HCT116 (cell line): ENCODE measurements around the gene COL12A1. TPM values are rescaled to one million over a fixed set of nuclear protein-coding genes. Genes with fewer than 3 reads are reported as not detected.

Experiments
- ATAC-seq: fragments of 200-7000 bp; cut with Tn5 transposase; 2 replicates; pipeline ENCODE4 v1.9.1; 2020; ENCODE audit warnings: mild to moderate bottlenecking, moderate library complexity
- BruUV-seq: library from RNA; stranded (reverse); fragments of 400-500 nt; replicated peaks from 2 replicates; lab custom pipeline; 2021; lab: Mats Ljungman, UMichigan
- CTCF ChIA-PET: fragments of 300-600 bp; sonication (Branson Sonifier 250); formaldehyde crosslinking; loops from one replicate; lab custom pipeline; 2021; ENCODE audit warnings: antibody characterized with exemption; lab: Charles Lee
- POLR2A ChIA-PET: fragments of 300-600, 350-600 bp; sonication (Branson Sonifier 250); formaldehyde crosslinking; loops from one replicate; lab custom pipeline; 2021; ENCODE audit warnings: antibody characterized with exemption; lab: Charles Lee
- RAD21 ChIA-PET, 2 experiments: fragments of 300-600 bp; sonication (Branson Sonifier 250); formaldehyde crosslinking; loops; one replicate each; lab custom pipeline; 2023; ENCODE audit warnings: low total read pairs in 2 of 2; ENCODE audit not compliant: uncharacterized antibody in 2 of 2, unreplicated experiment in 2 of 2, low non-redundant PET in 1 of 2; lab: Charles Lee
- DNase-seq: peaks from one replicate; pipeline ENCODE4 v3.0.0-alpha.2; 2010; ENCODE audit warnings: low read depth, low spot score
- H2AFZ ChIP-seq: fragments of 200-600 bp; shearing (Covaris generic), sonication (generic); 2 replicates; pipeline ENCODE4 v1.6.1; 2017; ENCODE audit warnings: low read depth, mixed run types, mixed read lengths, antibody characterized with exemption, low read length; ENCODE audit not compliant: poor library complexity, severe bottlenecking
- H3K27ac ChIP-seq: 2 replicates; pipeline ENCODE4 v1.5.1; 2012; ENCODE audit warnings: low read depth, low read length
- H3K27me3 ChIP-seq: fragments of 200-600 bp; sonication (generic); 2 replicates; pipeline ENCODE4 v1.6.1; 2016; ENCODE audit warnings: mixed run types, low read length, mixed read lengths; ENCODE audit not compliant: insufficient read depth
- H3K36me3 ChIP-seq, 2 experiments: fragments of 200-500 bp in 1 of 2; fragments of 200-600 bp in 1 of 2; sonication (Bioruptor generic) in 1 of 2; sonication (generic) in 1 of 2; 2 replicates each; pipeline versions ENCODE4 v1.5.1 to v1.6.1; 2014 to 2016; ENCODE audit warnings: low read length in 2 of 2, inconsistent platforms in 1 of 2, mixed read lengths in 1 of 2, mixed run types in 1 of 2; ENCODE audit not compliant: insufficient read depth in 2 of 2, control insufficient read depth in 1 of 2
- H3K4me1 ChIP-seq, 2 experiments: fragments of 200-600 bp in 1 of 2; sonication (generic) in 1 of 2; 2 replicates each; pipeline versions ENCODE4 v1.5.1 to v1.6.1; 2012 to 2017; ENCODE audit warnings: low read length in 2 of 2, inconsistent platforms in 1 of 2, mild to moderate bottlenecking in 1 of 2, mixed read lengths in 1 of 2, mixed run types in 1 of 2, moderate library complexity in 1 of 2; ENCODE audit not compliant: insufficient read depth in 2 of 2, control insufficient read depth in 1 of 2
- H3K4me2 ChIP-seq: fragments of 200-600 bp; sonication (generic); 2 replicates; pipeline ENCODE4 v1.6.1; 2017; ENCODE audit warnings: mixed run types, low read length, mixed read lengths
- H3K4me3 ChIP-seq, 2 experiments: fragments of 200-600 bp in 1 of 2; sonication (generic) in 1 of 2; replicated peaks in 1 of 2; 2 replicates each; pipeline ENCODE4 v1.5.1; 2011 to 2016; ENCODE audit warnings: low read length in 2 of 2, control low read depth in 1 of 2, low read depth in 1 of 2, mild to moderate bottlenecking in 1 of 2, mixed read lengths in 1 of 2, mixed run types in 1 of 2
- H3K79me2 ChIP-seq: fragments of 200-600 bp; sonication (generic); 2 replicates; pipeline ENCODE4 v1.6.1; 2017; ENCODE audit warnings: mild to moderate bottlenecking, mixed run types, low read length, moderate library complexity, mixed read lengths; ENCODE audit not compliant: insufficient read depth
- H3K9ac ChIP-seq: fragments of 200-600 bp; sonication (generic); 2 replicates; pipeline ENCODE4 v1.6.1; 2016; ENCODE audit warnings: low read length, mixed read lengths
- H3K9me2 ChIP-seq: fragments of 200-600 bp; sonication (generic), shearing (Covaris generic); 2 replicates; pipeline ENCODE4 v1.6.1; 2017; ENCODE audit warnings: mixed run types, mild to moderate bottlenecking, moderate library complexity; ENCODE audit not compliant: insufficient read depth
- H3K9me3 ChIP-seq, 2 experiments: fragments of 200-500 bp in 1 of 2; fragments of 200-600 bp in 1 of 2; sonication (Bioruptor generic) in 1 of 2; sonication (generic) in 1 of 2; 2 replicates each; pipeline ENCODE4 v1.6.1; 2014 to 2017; ENCODE audit warnings: low read length in 2 of 2, mixed read lengths in 2 of 2, inconsistent platforms in 1 of 2, low read depth in 1 of 2, mild to moderate bottlenecking in 1 of 2, mixed run types in 1 of 2, moderate library complexity in 1 of 2; ENCODE audit not compliant: control insufficient read depth in 1 of 2, insufficient read depth in 1 of 2
- H4K20me1 ChIP-seq: fragments of 200-600 bp; sonication (generic), shearing (Covaris generic); 2 replicates; pipeline ENCODE4 v1.6.1; 2017; ENCODE audit warnings: mixed run types, mild to moderate bottlenecking, moderate library complexity; ENCODE audit not compliant: insufficient read depth
- EGR1 ChIP-seq: IDR thresholded peaks from 2 replicates; pipeline ENCODE4 v1.6.1; 2012; ENCODE audit warnings: low read depth
- EZH2 ChIP-seq: fragments of 200-600 bp; sonication (generic); IDR thresholded peaks from 2 replicates; pipeline ENCODE4 v1.6.1; 2017; ENCODE audit warnings: antibody characterized with exemption, mixed run types
- FOSL1 ChIP-seq: IDR thresholded peaks from 2 replicates; pipeline ENCODE4 v1.6.1; 2012; ENCODE audit warnings: low read depth
- SRF ChIP-seq: IDR thresholded peaks from 2 replicates; pipeline ENCODE4 v1.6.1; 2012; ENCODE audit warnings: low read depth
- ZFX ChIP-seq: fragments of 450-650 bp; IDR thresholded peaks from 2 replicates; pipeline ENCODE4 v1.6.1; 2017
- ZNF274 ChIP-seq: fragments of 200-500 bp; sonication (Bioruptor generic); IDR thresholded peaks from 2 replicates; pipeline ENCODE4 v1.6.1; 2014; ENCODE audit warnings: mild to moderate bottlenecking, low read depth, low read length, inconsistent platforms
- intact Hi-C: fragments of 100-400 bp; cut with micrococcal nuclease; formaldehyde crosslinking; loops from 2 replicates; pipeline ENCODE4 v1.10.0; 2022
- total RNA-seq: library from RNA; stranded (reverse); gene quantifications from one replicate; pipeline ENCODE4 v1.2.1, GENCODE V29; 2021; ENCODE audit not compliant: unreplicated experiment
- TF ChIP-seq, protein P1 (sequence below), 3 experiments: fragments of 200-600 bp in 1 of 3; sonication (generic) in 1 of 3; IDR thresholded peaks in 2 of 3; conservative IDR thresholded peaks in 1 of 3; 2 replicates each; pipeline ENCODE4 v1.5.1; 2012 to 2017; ENCODE audit warnings: low read depth in 2 of 3, low read length in 2 of 3, antibody characterized with exemption in 1 of 3, borderline replicate concordance in 1 of 3, control low read depth in 1 of 3, mild to moderate bottlenecking in 1 of 3, mixed read lengths in 1 of 3, mixed run types in 1 of 3, moderate library complexity in 1 of 3; ENCODE audit not compliant: insufficient read depth in 1 of 3
- TF ChIP-seq, protein P2 (sequence below): IDR thresholded peaks from 2 replicates; pipeline ENCODE4 v1.6.1; 2012

COL12A1 gene
- total RNA-seq, 1 experiment from 2014 or later, result 23.5 TPM

DNA sequence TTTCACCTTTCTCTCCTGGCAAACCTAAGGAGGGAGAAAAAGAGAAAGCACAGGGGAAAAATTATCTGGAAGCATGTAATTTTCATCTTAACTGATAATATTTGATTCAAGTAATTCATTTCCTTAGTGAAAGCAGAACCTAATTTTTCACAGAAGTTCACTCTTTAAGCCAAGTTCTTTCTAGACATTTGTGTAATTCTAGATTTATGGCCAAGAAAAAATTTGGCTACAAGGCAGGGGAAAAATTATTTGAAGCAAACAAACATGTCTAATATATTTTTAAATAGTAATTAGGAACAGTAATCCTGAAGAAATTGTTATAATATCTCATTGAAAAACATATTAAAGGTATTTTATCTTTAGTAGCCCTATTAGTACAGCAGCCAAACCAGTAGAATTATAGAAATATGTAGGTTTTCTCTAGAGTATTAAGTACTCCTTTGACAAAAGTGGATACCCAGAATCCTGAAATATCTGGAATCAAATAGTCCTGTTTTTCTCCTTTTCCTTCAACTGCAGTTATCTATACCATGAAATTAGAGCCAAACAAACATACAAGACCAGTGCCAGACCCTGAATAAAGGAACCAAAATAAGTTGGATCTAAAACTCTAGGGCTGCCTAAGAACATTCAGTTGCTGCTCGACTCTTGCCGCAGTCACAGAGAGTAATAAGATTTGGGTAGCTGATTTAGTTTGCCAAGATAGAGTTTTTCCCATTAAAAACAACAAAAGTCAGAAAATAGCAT is 116.5 kb downstream of the COL12A1 start:
- no peak overlapping the region for H3K9ac ChIP-seq
- no peak overlapping the region for H3K4me3 ChIP-seq
- CTCF ChIA-PET, result no interaction called here
- H3K4me1 ChIP-seq, result no peaks in the 10 kb centered on the region
- peaks cover 2 to 22% of the 10 kb centered on the region in 2 experiments; a peak in 2 of 4 replicates for H3K36me3 ChIP-seq
- RAD21 ChIA-PET, result no interaction called here
- TF ChIP-seq, protein P1, sequence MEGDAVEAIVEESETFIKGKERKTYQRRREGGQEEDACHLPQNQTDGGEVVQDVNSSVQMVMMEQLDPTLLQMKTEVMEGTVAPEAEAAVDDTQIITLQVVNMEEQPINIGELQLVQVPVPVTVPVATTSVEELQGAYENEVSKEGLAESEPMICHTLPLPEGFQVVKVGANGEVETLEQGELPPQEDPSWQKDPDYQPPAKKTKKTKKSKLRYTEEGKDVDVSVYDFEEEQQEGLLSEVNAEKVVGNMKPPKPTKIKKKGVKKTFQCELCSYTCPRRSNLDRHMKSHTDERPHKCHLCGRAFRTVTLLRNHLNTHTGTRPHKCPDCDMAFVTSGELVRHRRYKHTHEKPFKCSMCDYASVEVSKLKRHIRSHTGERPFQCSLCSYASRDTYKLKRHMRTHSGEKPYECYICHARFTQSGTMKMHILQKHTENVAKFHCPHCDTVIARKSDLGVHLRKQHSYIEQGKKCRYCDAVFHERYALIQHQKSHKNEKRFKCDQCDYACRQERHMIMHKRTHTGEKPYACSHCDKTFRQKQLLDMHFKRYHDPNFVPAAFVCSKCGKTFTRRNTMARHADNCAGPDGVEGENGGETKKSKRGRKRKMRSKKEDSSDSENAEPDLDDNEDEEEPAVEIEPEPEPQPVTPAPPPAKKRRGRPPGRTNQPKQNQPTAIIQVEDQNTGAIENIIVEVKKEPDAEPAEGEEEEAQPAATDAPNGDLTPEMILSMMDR (IDR thresholded peaks at IDR 0.05 in 2 of 3, conservative IDR thresholded peaks at IDR 0.05 in 1 of 3; ENCODE audit: borderline replicate concordance in 1 of 3, insufficient read depth in 1 of 3, low read depth in 2 of 3, low read length in 2 of 3), result no peak
- TF ChIP-seq FOSL1 (no peak), SRF (no peak), ZFX (no peak), EZH2 (no peak), EGR1 (no peak), ZNF274 (no peak)
- TF ChIP-seq, protein P2, sequence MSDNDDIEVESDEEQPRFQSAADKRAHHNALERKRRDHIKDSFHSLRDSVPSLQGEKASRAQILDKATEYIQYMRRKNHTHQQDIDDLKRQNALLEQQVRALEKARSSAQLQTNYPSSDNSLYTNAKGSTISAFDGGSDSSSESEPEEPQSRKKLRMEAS, result no peak
- H3K27me3 ChIP-seq, result no peaks in the 10 kb centered on the region
- no peak overlapping the region for H3K4me2 ChIP-seq
- no peak for DNase-seq
- H3K9me2 ChIP-seq, result no peaks in the 10 kb centered on the region
- H3K27ac ChIP-seq, result no peak overlapping the region
- H3K9me3 ChIP-seq, result no peaks in the 10 kb centered on the region
- POLR2A ChIA-PET, result no interaction called here
- H4K20me1 ChIP-seq, result no peaks in the 10 kb centered on the region
- no peaks in the 10 kb centered on the region for H3K79me2 ChIP-seq
- intact Hi-C loops, result no loop called here
- BruUV-seq, result no TSS peak
- no peak for ATAC-seq
- H2AFZ ChIP-seq, result no peak overlapping the region
